Middle frontal gyrus (tissue), 1 donor: ENCODE data around the gene DGKE.

Experiments
- DNase-seq: peaks from one replicate; pipeline ENCODE4 v3.0.0-alpha.2; 2015; ENCODE audit warnings: low spot score; ENCODE audit errors: extremely low spot score

Gene DGKE

GRCh38 chr17:56847106-56847505 lies 13.2 kb downstream of the DGKE start:
- no peak for DNase-seq

- no peak for DNase-seq
Measured at GRCh38 chr17:56849131-56849530, 15.2 kb downstream of the DGKE start.

GRCh38 chr17:56850591-56850990 lies 16.6 kb downstream of the DGKE start:
- DNase-seq, result no peak

DNA sequence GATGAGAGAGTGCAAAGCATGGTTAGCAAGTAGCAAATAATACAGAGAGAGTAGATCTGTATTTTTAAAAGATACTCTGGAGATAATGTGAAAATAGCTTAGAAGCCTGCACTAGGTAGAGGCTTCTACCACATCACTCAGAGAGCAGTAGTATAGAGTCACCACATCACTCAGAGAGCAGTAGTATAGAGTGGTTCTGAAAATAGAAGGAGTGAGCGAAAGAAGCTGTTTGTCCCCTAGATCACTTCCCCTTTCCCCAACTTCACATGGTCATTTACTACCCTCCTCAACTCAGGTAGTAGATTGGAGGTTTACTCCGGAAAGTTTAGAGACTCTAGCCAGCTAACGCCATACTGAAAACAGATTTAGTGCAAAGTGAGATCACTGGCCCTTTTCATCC lies 17.1 kb downstream of the DGKE start:
- no peak for DNase-seq

- DNase-seq, result no peak
Measured at GRCh38 chr17:56861899-56862298, 27.9 kb downstream of the DGKE start.

DNA sequence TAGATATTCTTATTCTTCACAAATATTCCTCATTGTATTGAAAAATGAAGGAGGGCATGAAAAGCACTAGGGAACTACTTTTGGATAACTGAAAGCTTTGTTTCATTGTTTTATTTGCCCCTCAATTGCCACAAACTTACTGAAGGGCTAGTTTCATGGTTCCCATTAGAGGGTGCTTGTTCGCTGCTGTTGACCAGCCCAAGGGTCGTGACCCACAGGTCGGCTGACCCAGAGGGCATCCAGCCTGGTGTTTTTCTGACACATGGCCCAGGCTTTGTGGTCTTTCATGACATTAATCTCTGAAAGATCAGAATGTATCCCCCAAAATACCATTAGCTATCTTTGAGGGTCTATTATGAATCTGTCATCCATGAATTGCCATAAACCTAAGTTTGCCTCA lies 30.0 kb downstream of the DGKE start:
- DNase-seq, result no peak

- no peak for DNase-seq
Measured at GRCh38 chr17:56866076-56866475, 32.1 kb downstream of the DGKE start.

- DNase-seq, result no peak
Measured at GRCh38 chr17:56866496-56866895, 32.5 kb downstream of the DGKE start.

GRCh38 chr17:56867948-56868376 lies 34.0 kb downstream of the DGKE start:
- no peak for DNase-seq

GRCh38 chr17:56868716-56869115 lies 34.8 kb downstream of the DGKE start:
- DNase-seq, result no peak

- no peak for DNase-seq
Measured at GRCh38 chr17:56870081-56870651, 36.2 kb downstream of the DGKE start.

GRCh38 chr17:56876766-56877179 lies 42.8 kb downstream of the DGKE start:
- no peak for DNase-seq

- no peak for DNase-seq
Measured at GRCh38 chr17:56879280-56879679, 45.3 kb downstream of the DGKE start.

DNA sequence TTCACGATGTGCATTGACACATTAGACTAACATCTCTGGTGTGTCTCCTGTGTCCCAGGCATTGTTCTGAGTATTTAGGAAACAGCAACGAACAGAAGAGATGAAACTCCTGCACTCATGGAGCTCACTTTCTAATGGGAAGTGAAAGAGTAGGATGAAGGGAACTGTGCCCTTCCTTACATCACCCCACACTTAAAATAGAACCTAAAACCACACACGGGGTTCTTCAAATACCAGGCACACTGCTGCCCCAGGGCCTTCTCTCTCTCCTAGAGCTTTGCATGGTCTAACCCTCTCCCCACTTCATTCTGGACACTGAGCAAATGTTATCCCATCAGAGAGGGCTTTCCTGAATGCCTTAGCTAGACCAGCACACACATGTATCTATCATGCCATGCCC lies 46.2 kb downstream of the DGKE start:
- no peak for DNase-seq

DNA sequence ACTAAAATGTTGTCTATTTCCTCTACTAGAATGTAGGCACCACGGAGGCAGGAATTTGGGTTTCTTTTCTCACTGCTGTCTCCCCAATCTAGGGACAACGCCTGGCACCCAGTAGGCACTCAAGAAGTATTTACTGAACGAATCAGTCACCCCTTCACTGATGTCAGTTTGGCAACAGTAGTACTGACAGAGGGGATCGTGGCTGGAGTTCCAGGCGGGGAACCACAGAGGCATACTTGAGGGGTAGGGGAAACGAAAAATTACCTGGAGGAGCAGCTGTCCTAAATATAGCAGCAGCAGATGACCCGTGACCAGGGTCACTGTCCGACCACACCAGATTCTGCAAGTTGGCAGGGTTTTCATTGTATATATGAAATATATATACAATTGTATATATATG lies 46.6 kb downstream of the DGKE start:
- no peak for DNase-seq

DNA sequence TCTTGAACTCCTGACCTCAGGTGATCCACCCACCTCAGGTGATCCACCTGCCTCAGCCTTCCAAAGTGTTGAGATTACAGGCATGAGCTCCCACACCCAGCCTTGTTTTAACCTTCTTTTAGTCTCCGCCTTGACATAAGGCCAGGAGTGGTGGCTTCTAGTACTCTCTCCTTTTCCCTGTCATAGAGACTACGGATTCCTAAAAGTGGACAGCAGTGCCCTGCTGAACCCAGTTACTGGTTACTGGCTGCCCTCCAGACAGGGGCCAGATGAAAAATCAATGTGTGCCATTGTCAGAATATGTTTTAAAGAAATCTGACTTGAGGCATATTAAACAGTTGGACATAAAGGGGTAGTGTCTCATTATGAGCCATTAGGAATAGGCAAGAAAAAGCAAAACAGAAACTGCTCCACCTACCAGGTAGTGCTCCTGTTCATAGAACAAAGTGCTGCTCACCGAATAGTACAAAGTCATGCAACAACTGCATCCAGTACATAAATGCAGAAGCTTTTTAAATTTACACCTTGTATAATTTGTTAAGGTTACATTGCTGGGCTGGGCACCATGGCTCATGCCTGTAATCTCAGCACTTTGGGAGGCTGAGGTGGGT lies 47.8 kb downstream of the DGKE start:
- DNase-seq, result no peak

- no peak for DNase-seq
Measured at GRCh38 chr17:56883616-56884015, 49.7 kb downstream of the DGKE start.

- DNase-seq, result no peak
Measured at GRCh38 chr17:56884483-56885311, 50.7 kb downstream of the DGKE start.

GRCh38 chr17:56885312-56885657 lies 51.3 kb downstream of the DGKE start:
- no peak for DNase-seq

- DNase-seq, result no peak
Measured at GRCh38 chr17:56886288-56886731, 52.4 kb downstream of the DGKE start.

- no peak for DNase-seq
Measured at GRCh38 chr17:56887105-56887504, 53.2 kb downstream of the DGKE start.

DNA sequence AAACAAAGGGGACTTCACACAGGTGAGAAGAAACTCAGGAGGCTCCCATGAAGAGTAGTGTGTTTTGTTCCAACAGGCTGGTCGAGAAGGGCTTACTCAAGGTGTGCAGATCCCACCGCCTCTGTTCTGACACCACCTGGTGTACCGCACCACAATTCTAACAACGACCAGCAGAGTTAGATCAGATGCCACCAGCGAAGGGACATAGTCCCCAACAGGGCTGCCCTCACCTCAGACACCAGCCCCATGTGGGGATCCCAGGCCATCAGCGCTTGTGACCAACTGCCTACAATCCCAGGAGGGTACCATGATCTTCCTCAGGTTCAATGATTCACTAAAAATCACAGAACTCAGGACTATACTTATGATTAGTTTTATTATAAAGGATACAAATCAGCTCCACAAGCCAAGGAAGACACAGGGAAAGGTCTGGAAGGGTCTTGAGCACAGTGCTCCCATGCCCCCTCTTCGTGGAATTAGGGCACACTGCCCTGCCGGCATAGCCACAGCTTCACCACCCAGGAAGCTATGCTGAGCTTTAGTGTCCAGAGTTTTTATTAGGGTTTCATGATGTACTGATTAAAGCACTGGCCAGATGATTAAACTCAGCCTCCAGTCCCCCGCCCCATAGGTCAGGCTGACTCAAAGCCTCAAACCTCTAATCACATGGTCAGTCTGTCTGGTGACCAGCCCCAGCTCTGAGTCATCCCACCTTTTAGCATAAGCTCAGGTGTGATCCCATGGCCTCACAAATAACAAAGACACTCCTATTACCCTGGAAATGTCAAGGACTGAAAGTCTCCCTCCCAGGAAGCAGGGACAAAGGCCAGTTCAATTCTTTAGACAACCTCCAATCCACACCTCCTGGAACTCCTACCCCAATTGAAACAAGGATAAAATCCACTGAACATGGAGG lies 53.9 kb downstream of the DGKE start:
- DNase-seq, result no peak
